GM12874 (cell line): ENCODE data around the gene SMARCAL1.

Experiments used
- CTCF ChIP-seq: IDR thresholded peaks from 2 replicates; pipeline ENCODE4 v1.5.1; 2011; ENCODE audit warnings: low read depth, mild to moderate bottlenecking, control low read depth, low read length, moderate library complexity; ENCODE audit not compliant: insufficient read depth

SMARCAL1 gene

GRCh38 chr2:216436383-216436782, 24.1 kb downstream of the SMARCAL1 start:
- no peak for TF ChIP-seq CTCF

- no peak for TF ChIP-seq CTCF
Measured at GRCh38 chr2:216441308-216442010, 29.2 kb downstream of the SMARCAL1 start.

GRCh38 chr2:216445501-216445900, 33.2 kb downstream of the SMARCAL1 start:
- no peak for TF ChIP-seq CTCF

- TF ChIP-seq CTCF, result no peak
Measured at GRCh38 chr2:216446343-216446742, 34.1 kb downstream of the SMARCAL1 start.

GRCh38 chr2:216447293-216447692, 35.0 kb downstream of the SMARCAL1 start:
- no peak for TF ChIP-seq CTCF

GRCh38 chr2:216448829-216449228, 36.5 kb downstream of the SMARCAL1 start:
- no peak for TF ChIP-seq CTCF

- TF ChIP-seq CTCF, result no peak
Measured at GRCh38 chr2:216450346-216450745, 38.1 kb downstream of the SMARCAL1 start.
